IMR-90 (cell line): ENCODE measurements around the gene CSF1. TPM values are rescaled to one million over a fixed set of nuclear protein-coding genes. Genes with fewer than 3 reads are reported as not detected.
A peak's percentile ranks its signal among the peaks of the same experiment; 100 is the strongest.

Source experiments
- ATAC-seq: fragments of 200-7000 bp; cut with Tn5 transposase; 2 replicates; pipeline ENCODE4 v1.9.1; 2020; ENCODE audit warnings: low read depth, mild to moderate bottlenecking, moderate library complexity
- BruUV-seq: library from RNA; stranded (reverse); fragments of 400-500 nt; replicated peaks from 2 replicates; lab custom pipeline; 2021; lab: Mats Ljungman, UMichigan
- CTCF ChIA-PET: fragments of 300-600 bp; formaldehyde crosslinking; extraction: SDS; loops from one replicate; lab custom pipeline; 2021; ENCODE audit warnings: antibody characterized with exemption; lab: Yijun Ruan, JAX
- POLR2A ChIA-PET: fragments of 300-600 bp; sonication (Branson Sonifier 250); formaldehyde crosslinking; loops from one replicate; lab custom pipeline; 2022; ENCODE audit warnings: antibody characterized with exemption; ENCODE audit not compliant: unreplicated experiment; lab: Charles Lee
- DNase-seq: peaks from one replicate; pipeline ENCODE4 v3.0.0; 2013
- H2AFZ ChIP-seq: replicated peaks from 2 replicates; pipeline ENCODE3; 2013; ENCODE audit warnings: low read length, mild to moderate bottlenecking; ENCODE audit not compliant: poor library complexity
- H2AK5ac ChIP-seq: 2 replicates; pipeline ENCODE4 v1.6.1; 2013; ENCODE audit warnings: low read depth, low read length, inconsistent platforms
- H2AK9ac ChIP-seq: replicated peaks from 2 replicates; pipeline ENCODE3; 2013; ENCODE audit warnings: mild to moderate bottlenecking, low read depth, low read length, moderate library complexity; ENCODE audit not compliant: poor library complexity
- H2BK120ac ChIP-seq: 2 replicates; pipeline ENCODE4 v1.6.1; 2013; ENCODE audit warnings: low read depth, low read length, inconsistent platforms
- H2BK15ac ChIP-seq: 3 replicates; pipeline ENCODE4 v1.6.1; 2013; ENCODE audit warnings: low read depth, low read length, inconsistent platforms
- H2BK20ac ChIP-seq: 2 replicates; pipeline ENCODE4 v1.6.1; 2013; ENCODE audit warnings: low read depth, mild to moderate bottlenecking, inconsistent platforms, low read length, moderate library complexity
- H2BK5ac ChIP-seq: 2 replicates; pipeline ENCODE4 v1.6.1; 2013; ENCODE audit warnings: mild to moderate bottlenecking, low read depth, low read length, inconsistent platforms; ENCODE audit not compliant: poor library complexity, severe bottlenecking
- H3K14ac ChIP-seq: replicated peaks from 2 replicates; pipeline ENCODE4 v1.6.1; 2013; ENCODE audit warnings: low read depth, low read length, inconsistent platforms
- H3K18ac ChIP-seq: 2 replicates; pipeline ENCODE4 v1.6.1; 2013; ENCODE audit warnings: low read depth, low read length, control low read depth
- H3K23ac ChIP-seq: 2 replicates; pipeline ENCODE4 v1.6.1; 2013; ENCODE audit warnings: low read depth, low read length, inconsistent platforms
- H3K27ac ChIP-seq: 2 replicates; pipeline ENCODE4 v1.5.1; 2013; ENCODE audit warnings: mild to moderate bottlenecking, control low read depth, low read length; ENCODE audit not compliant: insufficient read depth
- H3K27me3 ChIP-seq: 2 replicates; pipeline ENCODE4 v1.6.1; 2013; ENCODE audit warnings: low read length; ENCODE audit not compliant: control insufficient read depth, insufficient read depth
- H3K36me3 ChIP-seq: 2 replicates; pipeline ENCODE4 v1.6.1; 2013; ENCODE audit warnings: low read length, mixed read lengths; ENCODE audit not compliant: control insufficient read depth, insufficient read depth
- H3K4ac ChIP-seq: 2 replicates; pipeline ENCODE4 v1.6.1; 2013; ENCODE audit warnings: low read depth, low read length, inconsistent platforms
- H3K4me1 ChIP-seq: 2 replicates; pipeline ENCODE4 v1.6.1; 2013; ENCODE audit warnings: low read length, mixed read lengths; ENCODE audit not compliant: control insufficient read depth, insufficient read depth
- H3K4me2 ChIP-seq: 2 replicates; pipeline ENCODE4 v1.6.1; 2013; ENCODE audit warnings: low read depth, mild to moderate bottlenecking, control low read depth, low read length, moderate library complexity
- H3K4me3 ChIP-seq: 2 replicates; pipeline ENCODE4 v1.5.1; 2013; ENCODE audit warnings: low read depth, mild to moderate bottlenecking, control low read depth, low read length, moderate library complexity; ENCODE audit not compliant: insufficient read depth
- H3K56ac ChIP-seq: 2 replicates; pipeline ENCODE4 v1.6.1; 2013; ENCODE audit warnings: low read length, inconsistent platforms; ENCODE audit not compliant: insufficient read depth; ENCODE audit errors: extremely low read depth
- H3K79me1 ChIP-seq, 2 experiments: 2 replicates each; pipeline ENCODE4 v1.6.1; 2013; ENCODE audit warnings: low read length in 2 of 2, inconsistent platforms in 1 of 2, low read depth in 1 of 2
- H3K9ac ChIP-seq: 2 replicates; pipeline ENCODE4 v1.6.1; 2013; ENCODE audit warnings: low read depth, low read length, control low read depth
- H3K9me1 ChIP-seq: 2 replicates; pipeline ENCODE4 v1.6.1; 2013; ENCODE audit warnings: low read length, inconsistent platforms; ENCODE audit not compliant: insufficient read depth
- H3K9me3 ChIP-seq: 2 replicates; pipeline ENCODE4 v1.6.1; 2013; ENCODE audit warnings: low read length; ENCODE audit not compliant: control insufficient read depth, insufficient read depth
- H4K20me1 ChIP-seq: 2 replicates; pipeline ENCODE4 v1.6.1; 2013; ENCODE audit warnings: low read length, inconsistent platforms; ENCODE audit not compliant: insufficient read depth
- H4K5ac ChIP-seq: 2 replicates; pipeline ENCODE4 v1.6.1; 2013; ENCODE audit warnings: mild to moderate bottlenecking, low read depth, low read length, control low read depth
- H4K8ac ChIP-seq, 2 experiments: 2 replicates each; pipeline ENCODE4 v1.6.1; 2013; ENCODE audit warnings: low read depth in 2 of 2, low read length in 2 of 2, control low read depth in 1 of 2, inconsistent platforms in 1 of 2
- H4K91ac ChIP-seq: 2 replicates; pipeline ENCODE4 v1.6.1; 2013; ENCODE audit warnings: low read depth, low read length, inconsistent platforms; ENCODE audit not compliant: insufficient read depth
- MAZ ChIP-seq: IDR thresholded peaks from 2 replicates; pipeline ENCODE4 v1.6.1; 2012; ENCODE audit warnings: low read depth, mild to moderate bottlenecking, low read length, improper control_type of control experiment, moderate library complexity, borderline replicate concordance
- RAD21 ChIP-seq: IDR thresholded peaks from 2 replicates; pipeline ENCODE4 v1.6.1; 2012; ENCODE audit warnings: low read length, improper control_type of control experiment
- SMC3 ChIP-seq: fragments of 150-350 bp; IDR thresholded peaks from 2 replicates; pipeline ENCODE4 v1.6.1; 2016; ENCODE audit warnings: low read depth, mild to moderate bottlenecking, antibody characterized with exemption, low read length, moderate library complexity
- WGBS, 2 experiments: methylation state at CpG; one replicate each; pipeline versions ENCODE4 v1.1.5 to v1.1.7; 2013; ENCODE audit warnings: missing lambda C conversion rate in 2 of 2; ENCODE audit not compliant: insufficient read length in 1 of 2; ENCODE audit errors: extremely low coverage in 2 of 2; 5-methylcytosine and 5-hydroxymethylcytosine counted together
- dilution Hi-C: fragments of 300-500 bp; cut with HindIII; formaldehyde crosslinking; loops from one replicate; pipeline ENCODE4 v1.14.3; 2018; ENCODE audit warnings: low sequenced_read_pairs; ENCODE audit not compliant: unreplicated experiment
- in situ Hi-C: fragments of 300-500 bp; cut with MboI; formaldehyde crosslinking; loops from 3 replicates; pipeline ENCODE4 v1.14.3; 2019; ENCODE audit warnings: low sequenced_read_pairs, inconsistent platforms, mixed read lengths
- intact Hi-C: fragments of 100-400 bp; cut with micrococcal nuclease; formaldehyde crosslinking; loops from 2 replicates; pipeline ENCODE4 v1.10.0; 2022
- polyA plus RNA-seq, 3 experiments: library from polyadenylated mRNA; depleted of rRNA; stranded (reverse); fragments of >200 nt; gene quantifications; 2 replicates each; pipeline ENCODE4 v1.2.3, GENCODE V29; 2012; ENCODE audit warnings: low replicate concordance in 1 of 3
- total RNA-seq: library from RNA; depleted of rRNA; stranded (reverse); fragments of >200 nt; gene quantifications from 2 replicates; pipeline ENCODE4 v1.2.3, GENCODE V29; 2012

CSF1 gene
- total and polyA plus RNA-seq, 2 of the 4 experiments (the other 2 are of a cell fraction), result 14.3 to 22.0 TPM

DNA sequence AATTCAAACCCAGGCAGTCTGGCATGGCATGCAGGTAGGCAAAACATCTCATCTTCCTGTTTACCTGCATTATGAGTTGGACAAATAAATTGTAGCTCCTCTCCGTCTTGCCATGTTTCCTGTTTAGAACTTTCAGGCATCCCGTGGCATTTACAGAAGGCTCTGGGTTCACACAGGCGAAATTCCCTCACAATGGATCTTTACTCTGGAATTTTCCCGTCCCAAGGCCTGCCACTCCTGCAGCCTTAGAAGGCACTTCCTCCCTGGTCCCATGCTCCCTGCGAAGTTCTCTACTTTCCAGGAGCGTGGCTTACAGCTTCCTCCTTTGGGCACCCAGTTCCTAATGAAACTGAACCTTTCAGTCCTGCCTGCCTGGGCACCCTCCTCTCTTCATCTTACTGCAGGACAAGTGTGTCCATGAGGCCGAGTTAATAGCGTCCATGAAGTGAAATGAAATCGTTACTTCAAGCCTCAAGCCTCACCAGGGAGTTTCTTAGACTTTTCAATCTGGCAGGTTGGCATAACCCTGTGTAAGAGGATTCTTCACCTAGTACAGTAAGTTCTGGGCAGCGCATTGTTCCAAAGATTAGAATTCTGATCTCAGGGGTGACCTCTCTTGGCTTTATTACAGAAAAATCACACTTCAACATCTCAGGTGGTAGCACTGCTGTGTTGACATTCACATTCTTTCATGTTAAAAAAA is 37.1 kb downstream of the CSF1 start:
- Histone ChIP-seq H3K36me3 (no peaks in the 10 kb centered on the region), H2AK5ac (peak overlapping the region; percentile 67; the same call in 1 of the 2 replicates), H3K4me3 (no peak overlapping the region), H3K4me1 (no peaks in the 10 kb centered on the region; the same call in 1 of the 2 replicates), H2BK5ac (no peak overlapping the region), H2AK9ac (no peak overlapping the region), H3K9ac (no peak overlapping the region), H4K91ac (no peak overlapping the region), H3K4me2 (no peak overlapping the region), H3K27ac (no peak overlapping the region), H3K4ac (no peak overlapping the region), H4K20me1 (no peaks in the 10 kb centered on the region), H3K9me1 (no peaks in the 10 kb centered on the region), H3K79me1 (no peaks in the 10 kb centered on the region), H3K18ac (no peak overlapping the region; the same call in 1 of the 2 replicates), H2AFZ (peak overlapping the region; percentile 1), H2BK20ac (no peak overlapping the region), H2BK120ac (no peak overlapping the region), H4K5ac (no peak overlapping the region), H3K14ac (no peak overlapping the region), H4K8ac (0 out of 4 replicates have a peak overlapping the region, but pooled peaks of 1 of the 2 experiments have one; percentile 3), H3K27me3 (no peaks in the 10 kb centered on the region), H2BK15ac (no peak overlapping the region; the same call in 2 of the 3 replicates), H3K56ac (no peak overlapping the region), H3K23ac (no peak overlapping the region), H3K9me3 (no peaks in the 10 kb centered on the region)
- TF ChIP-seq SMC3, result no peak
- TF ChIP-seq MAZ, result no peak
- TF ChIP-seq RAD21, result no peak
- BruUV-seq, result no TSS peak
- DNase-seq (no peak), ATAC-seq (no peak)
- CTCF ChIA-PET, result interaction anchor here (0.5 kb wide), 1 partner anchor 826 kb away, joined by 3 read pairs; no protein-coding TSS in a partner anchor
- POLR2A ChIA-PET, result no interaction called here
- WGBS, 2 experiments, result 79% methylated on average over 6 of the region's 10 CpGs; no CpG with 5 or more reads in 1 of the 2 experiments
- dilution Hi-C loops, result no loop called here
- in situ Hi-C loops, result no loop called here
- intact Hi-C loops, result no loop called here
